Measurements from ENCODE around the gene LMX1B.

The LMX1B gene

DNA sequence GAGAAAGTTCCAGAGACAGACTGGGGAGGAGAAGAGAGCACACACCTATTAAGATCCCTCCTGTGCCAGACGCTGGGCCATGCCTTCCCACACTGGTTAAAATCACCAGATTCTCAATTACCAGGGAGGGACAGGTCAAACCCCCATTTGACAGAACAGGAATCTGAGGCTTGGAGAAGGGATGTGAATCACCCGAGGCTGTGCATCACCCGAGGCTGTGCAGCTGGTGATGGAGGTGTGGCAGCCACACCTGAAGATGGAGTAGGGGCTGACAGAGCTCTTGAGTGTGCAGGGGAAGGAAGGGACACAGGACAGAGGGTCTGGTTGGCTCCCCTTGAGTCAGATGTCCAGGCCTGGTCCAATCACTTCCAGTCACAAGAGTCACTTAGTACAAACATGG is 70.6 kb downstream of the LMX1B start:
- FAIRE-seq (no peak), DNase-seq (ENCODE audit: insufficient read length, low spot score) (no peak)
- no peak for TF ChIP-seq POLR2A (IDR thresholded peaks at IDR 0.05; ENCODE audit: low read depth, low read length)

DNA sequence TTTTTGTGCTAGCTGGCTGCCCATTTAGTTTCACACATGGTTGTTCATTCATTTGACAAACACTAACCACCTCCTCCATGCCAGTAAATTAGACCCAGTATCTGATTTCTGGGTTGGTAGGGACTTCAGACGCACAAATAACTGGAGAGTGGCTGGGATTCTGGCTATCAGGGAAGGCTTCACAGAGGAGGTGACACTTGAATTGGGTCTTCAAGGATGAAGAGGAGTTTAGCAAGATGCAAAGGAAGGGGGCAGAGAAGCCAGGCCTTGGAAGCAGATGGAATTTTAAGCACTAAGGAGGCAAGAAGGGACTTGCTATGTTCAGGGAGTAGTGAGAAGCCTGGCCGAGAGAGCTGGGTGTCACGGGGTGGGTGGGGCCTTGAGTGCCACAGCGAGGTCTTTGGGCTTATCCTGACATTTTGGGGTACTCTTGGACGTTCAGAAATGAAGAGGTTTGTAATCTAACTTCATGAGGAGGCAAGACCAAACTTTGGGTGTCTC is 71.3 kb downstream of the LMX1B start:
- DNase-seq (ENCODE audit: insufficient read length, low spot score), result no peak
- no peak for TF ChIP-seq POLR2A (IDR thresholded peaks at IDR 0.05; ENCODE audit: low read depth, low read length)
- no peak for FAIRE-seq

DNA sequence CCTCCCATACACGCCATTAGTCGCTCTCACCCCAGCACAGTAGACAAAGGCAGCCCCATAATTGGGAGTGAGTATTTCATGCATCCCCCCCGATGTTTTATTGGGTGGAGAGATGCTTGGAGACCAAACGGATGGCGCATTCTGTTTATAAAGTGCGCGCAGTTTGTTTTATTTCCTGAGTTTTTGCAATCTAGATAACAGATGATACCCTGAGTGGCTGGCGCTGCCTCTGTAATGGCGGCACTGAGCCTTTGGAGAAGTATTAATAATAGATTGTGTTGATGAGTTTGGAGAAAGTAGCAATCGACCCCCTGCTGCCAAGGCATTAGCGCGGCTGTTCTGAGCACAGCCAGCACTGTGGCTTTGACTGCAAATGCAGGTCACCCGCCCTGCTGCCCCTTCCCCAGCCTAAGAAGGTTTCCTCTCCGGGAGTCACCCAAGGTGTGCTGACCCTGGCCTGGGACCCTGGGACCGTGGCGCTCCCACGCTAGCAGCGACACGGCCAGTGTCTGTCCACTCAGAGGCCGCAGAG is 74.3 kb downstream of the LMX1B start:
- DNase-seq (ENCODE audit: insufficient read length, low spot score), result no peak
- no peak for FAIRE-seq
- no peak for TF ChIP-seq POLR2A (IDR thresholded peaks at IDR 0.05; ENCODE audit: low read depth, low read length)

- no peak for FAIRE-seq
- no peak for TF ChIP-seq POLR2A (IDR thresholded peaks at IDR 0.05; ENCODE audit: low read depth, low read length)
- no peak for DNase-seq (ENCODE audit: insufficient read length, low spot score)
Observed at GRCh38 chr9:126688617-126689016, 74.9 kb downstream of the LMX1B start.

- no peak for FAIRE-seq
Observed at GRCh38 chr9:126689027-126689825, 75.5 kb downstream of the LMX1B start.

DNA sequence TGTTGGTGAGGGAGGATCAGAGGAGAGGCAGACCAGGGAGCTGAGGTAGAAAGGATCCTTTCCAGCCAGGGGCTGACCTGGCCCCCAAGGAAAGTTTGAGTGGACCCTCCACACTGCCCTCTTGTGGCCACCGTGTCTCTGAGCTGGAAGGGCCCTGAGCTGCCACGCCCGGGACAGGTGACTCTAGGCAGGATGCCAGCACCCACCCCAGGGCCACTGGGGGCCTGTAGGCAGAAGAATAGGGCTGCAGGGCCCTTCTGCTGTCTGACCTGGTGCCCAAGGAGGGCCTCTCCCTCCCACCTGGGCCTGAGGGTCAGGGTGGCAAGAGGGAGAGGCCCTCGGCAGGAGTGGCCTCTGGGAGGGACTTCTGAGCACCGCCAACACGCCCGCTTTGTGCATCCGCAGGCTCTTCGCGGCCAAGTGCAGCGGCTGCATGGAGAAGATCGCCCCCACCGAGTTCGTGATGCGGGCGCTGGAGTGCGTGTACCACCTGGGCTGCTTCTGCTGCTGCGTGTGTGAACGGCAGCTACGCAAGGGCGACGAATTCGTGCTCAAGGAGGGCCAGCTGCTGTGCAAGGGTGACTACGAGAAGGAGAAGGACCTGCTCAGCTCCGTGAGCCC is 76.8 kb downstream of the LMX1B start:
- TF ChIP-seq POLR2A (IDR thresholded peaks at IDR 0.05; ENCODE audit: low read depth, low read length), result no peak
- DNase-seq (ENCODE audit: insufficient read length, low spot score) (peak; percentile 89), FAIRE-seq (no peak)

More at GRCh38 chr9:126689027-126689825, 75.5 kb downstream of the LMX1B start:
- no peak for TF ChIP-seq POLR2A (IDR thresholded peaks at IDR 0.05; ENCODE audit: low read depth, low read length)
- DNase-seq (ENCODE audit: insufficient read length, low spot score), result no peak

DNA sequence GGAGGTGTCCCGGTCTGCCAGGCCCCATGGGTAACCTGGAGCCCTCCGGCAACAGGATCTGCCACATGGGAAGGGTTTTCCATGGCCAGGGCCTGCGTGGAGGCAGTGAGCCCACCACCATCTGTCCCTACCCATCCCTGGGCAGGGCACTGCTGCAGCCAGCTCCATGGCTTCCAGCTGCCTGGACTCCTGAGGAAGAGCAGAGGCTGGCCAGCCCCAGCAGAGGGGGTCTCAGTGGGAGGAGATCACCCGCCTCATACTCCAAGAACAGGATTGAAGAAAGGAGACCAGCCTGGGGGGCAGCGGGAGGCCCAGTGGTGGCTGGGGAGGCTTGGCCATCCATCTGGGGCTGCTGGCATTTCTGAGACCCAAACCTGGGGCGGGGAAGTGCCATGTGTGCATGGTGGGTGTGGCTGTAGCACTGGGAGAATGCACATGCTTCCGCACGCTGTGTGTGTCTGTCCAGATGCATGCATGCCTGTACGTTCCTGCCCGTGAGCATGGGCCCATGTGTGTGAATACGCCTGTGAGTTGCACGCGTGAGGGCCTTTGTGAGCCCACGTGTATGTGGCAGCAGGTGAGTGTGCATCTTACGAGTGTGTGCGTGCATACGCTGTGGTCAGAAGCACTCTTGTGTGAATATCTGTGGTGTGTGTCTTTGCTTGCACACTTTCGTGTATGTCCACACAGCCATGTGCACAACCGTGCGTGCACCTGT is 78.5 kb downstream of the LMX1B start:
- TF ChIP-seq POLR2A (IDR thresholded peaks at IDR 0.05; ENCODE audit: low read depth, low read length), result no peak
- DNase-seq (ENCODE audit: insufficient read length, low spot score), result no peak
- FAIRE-seq, result no peak

DNA sequence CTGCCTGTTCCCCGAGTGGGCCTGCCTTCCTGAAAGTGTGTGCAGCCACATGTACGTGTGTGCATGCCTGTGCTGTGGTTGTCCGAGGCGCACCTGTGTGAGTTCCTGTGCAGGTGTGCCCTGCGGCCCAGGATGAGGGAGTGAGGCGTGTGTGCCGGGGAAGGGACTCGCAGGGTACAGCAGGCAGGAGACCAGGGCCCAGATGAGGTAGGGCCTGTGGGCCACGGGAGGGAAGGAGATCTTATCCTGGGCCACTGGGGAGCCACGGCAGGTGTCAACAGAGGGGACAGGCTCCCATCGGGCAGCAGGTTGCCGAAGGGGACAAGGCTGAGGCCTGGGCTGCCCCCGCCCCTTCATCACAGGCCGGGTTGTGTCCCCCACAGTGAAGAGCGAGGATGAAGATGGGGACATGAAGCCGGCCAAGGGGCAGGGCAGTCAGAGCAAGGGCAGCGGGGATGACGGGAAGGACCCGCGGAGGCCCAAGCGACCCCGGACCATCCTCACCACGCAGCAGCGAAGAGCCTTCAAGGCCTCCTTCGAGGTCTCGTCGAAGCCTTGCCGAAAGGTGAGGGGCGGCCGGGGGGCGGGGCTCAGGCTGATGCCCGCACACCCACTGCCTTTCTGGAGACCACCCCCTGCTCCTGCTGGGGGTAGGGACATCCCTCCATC is 79.2 kb downstream of the LMX1B start:
- DNase-seq (ENCODE audit: insufficient read length, low spot score), result no peak
- TF ChIP-seq POLR2A (IDR thresholded peaks at IDR 0.05; ENCODE audit: low read depth, low read length), result no peak
- no peak for FAIRE-seq

DNA sequence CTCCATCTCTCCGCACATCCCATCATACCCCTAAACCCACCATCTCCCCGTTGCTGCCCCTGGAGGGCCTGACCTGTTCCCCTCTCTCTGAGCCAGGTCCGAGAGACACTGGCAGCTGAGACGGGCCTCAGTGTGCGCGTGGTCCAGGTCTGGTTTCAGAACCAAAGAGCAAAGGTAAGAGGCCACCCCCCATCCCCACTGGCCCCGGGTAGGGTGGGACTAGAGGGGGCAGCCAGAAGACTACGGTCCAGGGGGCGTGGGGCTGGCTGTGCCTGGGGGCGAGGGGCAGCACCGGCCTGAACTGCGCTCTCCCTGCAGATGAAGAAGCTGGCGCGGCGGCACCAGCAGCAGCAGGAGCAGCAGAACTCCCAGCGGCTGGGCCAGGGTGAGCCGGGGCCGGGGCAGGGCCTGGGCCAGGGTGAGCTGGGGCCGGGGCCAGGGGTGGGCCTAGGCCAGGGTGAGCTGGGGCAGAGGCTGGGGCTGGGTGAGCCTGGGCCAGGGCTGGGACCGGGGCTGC is 79.8 kb downstream of the LMX1B start:
- no peak for FAIRE-seq
- DNase-seq (ENCODE audit: insufficient read length, low spot score), result no peak
- no peak for TF ChIP-seq POLR2A (IDR thresholded peaks at IDR 0.05; ENCODE audit: low read depth, low read length)

GRCh38 chr9:126694206-126695081 is 80.7 kb downstream of the LMX1B start:
- TF ChIP-seq POLR2A (IDR thresholded peaks at IDR 0.05; ENCODE audit: low read depth, low read length), result no peak
- FAIRE-seq, result no peak
- DNase-seq (ENCODE audit: insufficient read length, low spot score), result no peak

GRCh38 chr9:126695186-126695585 is 81.5 kb downstream of the LMX1B start:
- no peak for FAIRE-seq
- TF ChIP-seq POLR2A (IDR thresholded peaks at IDR 0.05; ENCODE audit: low read depth, low read length), result no peak
- no peak for DNase-seq (ENCODE audit: insufficient read length, low spot score)

GRCh38 chr9:126695701-126696400 is 82.1 kb downstream of the LMX1B start:
- no peak for DNase-seq (ENCODE audit: insufficient read length, low spot score)
- no peak for FAIRE-seq
- no peak for TF ChIP-seq POLR2A (IDR thresholded peaks at IDR 0.05; ENCODE audit: low read depth, low read length)

All from H54 (cell line).